HG02943 (cell line): ENCODE measurements around the gene CEBPZ.
"Not testable (repeated sequence)": the region's sequence is repeated elsewhere in the genome, so short reads cannot be mapped to it uniquely, and the experiment has no call there.

Experiments used
- ATAC-seq: cut with Tn5 transposase; IDR thresholded peaks from one replicate; pipeline ENCODE4 v1.9.1; 2021; ENCODE audit warnings: mild to moderate bottlenecking, low read depth, moderate library complexity; ENCODE audit not compliant: unreplicated experiment

CEBPZ gene

DNA sequence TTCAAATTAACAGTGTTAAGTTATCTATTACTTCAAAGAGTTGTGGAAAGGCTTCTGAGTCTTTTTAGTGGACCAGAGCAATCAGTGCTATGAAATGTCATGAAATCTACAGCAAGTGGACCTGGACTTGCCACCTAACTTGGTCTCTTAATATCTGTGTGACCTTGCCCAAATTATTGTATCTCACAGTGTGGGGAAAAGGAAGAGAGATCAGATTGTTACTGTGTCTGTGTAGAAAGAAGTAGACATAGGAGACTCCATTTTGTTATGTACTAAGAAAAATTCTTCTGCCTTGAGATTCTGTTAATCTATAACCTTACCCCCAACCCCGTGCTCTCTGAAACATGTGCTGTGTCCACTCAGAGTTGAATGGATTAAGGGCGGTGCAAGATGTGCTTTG, 6.3 kb downstream of the CEBPZ start:
- not testable (repeated sequence) for ATAC-seq

DNA sequence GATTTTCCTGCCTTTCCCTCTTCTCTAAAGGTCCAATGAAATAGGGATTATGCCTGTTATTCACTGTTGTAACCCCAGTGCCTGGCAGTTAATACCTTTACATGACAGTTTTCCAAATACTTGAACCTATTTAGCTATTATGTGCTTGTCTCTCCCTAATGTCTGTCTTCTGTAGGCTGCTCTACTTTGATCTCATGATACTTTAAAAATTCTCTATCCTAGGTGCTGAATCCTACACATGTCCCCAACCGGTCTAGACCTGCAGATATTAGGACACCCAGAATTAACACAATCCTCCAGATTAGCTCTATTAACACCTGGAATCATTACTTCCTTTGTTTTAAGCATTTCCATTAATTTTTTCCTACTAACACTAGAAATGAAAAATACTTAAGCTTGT, 7.3 kb downstream of the CEBPZ start:
- no peak for ATAC-seq

DNA sequence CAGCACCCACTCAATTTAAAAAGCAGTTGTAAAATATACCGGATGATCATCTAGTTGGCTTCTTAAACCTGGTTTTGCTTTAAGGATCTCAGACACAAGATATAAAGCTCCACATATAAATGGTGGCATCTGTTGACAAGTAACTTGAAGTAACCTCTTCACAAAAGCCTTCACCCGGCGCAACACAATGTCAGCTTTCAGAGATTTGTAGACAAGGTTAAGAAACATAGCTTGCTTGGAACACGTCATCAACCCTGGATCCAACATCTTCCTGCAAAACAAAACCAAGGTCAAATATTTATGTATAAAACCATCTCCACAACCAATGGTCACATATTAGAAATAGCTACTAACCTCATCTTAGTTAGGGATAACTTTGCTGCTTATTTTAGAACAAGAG, 8.3 kb downstream of the CEBPZ start:
- ATAC-seq = no peak

DNA sequence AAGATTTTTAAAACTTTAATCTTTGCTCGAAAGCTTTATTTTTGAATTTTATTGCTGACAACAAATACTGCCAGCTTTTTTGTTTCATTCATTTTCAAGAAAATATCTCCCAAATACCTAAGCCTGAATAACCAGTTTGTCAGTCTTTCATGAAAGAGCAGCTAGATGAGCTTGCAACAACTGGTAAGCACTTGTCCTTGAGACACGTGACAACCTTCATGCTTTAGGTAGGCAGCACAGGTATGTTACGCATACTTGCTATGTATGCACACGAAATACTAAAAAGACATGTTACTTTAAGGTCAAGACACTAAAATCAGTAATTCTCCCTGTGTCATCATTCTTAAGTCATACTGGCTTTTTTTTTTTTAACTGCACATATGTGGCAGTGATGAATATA, 12.3 kb downstream of the CEBPZ start:
- no peak for ATAC-seq

DNA sequence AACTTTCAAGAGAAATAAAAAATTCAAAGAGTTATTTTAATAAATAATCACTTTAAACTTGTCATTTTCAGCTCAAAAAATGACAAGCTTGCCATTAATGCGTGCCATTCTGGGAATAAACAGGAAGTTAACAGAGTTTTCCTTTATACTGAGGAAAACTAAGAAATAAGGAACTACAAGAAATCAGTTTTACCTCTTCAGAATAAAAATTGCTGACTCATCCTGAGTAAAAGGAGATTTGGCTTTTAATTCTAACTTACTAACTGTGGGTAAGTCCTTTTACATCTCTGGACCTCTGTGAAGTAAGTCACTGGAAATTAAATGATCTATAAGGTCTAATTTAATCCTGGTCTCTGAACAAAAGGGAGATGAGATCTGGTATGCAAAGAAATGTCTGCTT, 16.1 kb downstream of the CEBPZ start:
- ATAC-seq = no peak

DNA sequence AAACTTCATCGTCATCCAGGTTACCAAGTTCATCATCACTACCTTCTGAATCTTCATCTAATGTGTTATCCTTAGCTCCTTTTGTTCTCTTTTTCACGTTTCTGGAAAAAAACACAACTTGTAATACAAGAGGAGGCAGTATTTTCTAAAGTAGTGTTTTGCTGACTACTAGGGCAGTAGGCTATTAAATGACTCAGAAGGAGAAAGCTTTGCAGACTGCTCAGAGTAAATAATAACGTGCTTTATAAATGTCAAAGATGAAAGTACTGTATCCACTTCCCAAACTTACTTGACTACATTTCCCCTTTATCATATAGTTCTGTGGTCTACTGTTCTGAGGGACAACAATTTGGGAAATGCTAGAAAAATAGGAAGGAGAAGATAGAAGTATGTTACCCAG, 19.5 kb downstream of the CEBPZ start:
- ATAC-seq = no peak

DNA sequence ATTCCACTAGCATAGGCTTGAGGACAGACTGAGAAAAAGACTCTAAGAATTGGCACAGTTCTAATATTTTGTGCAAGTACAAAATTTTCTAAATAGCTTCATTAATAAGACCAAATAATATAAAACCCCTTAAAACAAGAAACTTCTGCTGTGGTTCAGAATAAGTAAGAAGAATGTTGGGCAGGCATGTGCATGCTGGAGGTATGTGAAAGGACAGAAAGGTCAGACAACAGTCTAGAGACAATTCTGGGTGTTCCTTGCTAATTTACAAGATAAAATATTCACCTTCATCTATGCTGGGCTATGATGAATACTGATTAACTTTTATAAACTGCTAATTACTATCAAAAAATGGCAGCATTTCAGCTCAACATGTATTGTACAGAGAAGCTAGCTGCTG, 20.2 kb downstream of the CEBPZ start:
- no peak for ATAC-seq

DNA sequence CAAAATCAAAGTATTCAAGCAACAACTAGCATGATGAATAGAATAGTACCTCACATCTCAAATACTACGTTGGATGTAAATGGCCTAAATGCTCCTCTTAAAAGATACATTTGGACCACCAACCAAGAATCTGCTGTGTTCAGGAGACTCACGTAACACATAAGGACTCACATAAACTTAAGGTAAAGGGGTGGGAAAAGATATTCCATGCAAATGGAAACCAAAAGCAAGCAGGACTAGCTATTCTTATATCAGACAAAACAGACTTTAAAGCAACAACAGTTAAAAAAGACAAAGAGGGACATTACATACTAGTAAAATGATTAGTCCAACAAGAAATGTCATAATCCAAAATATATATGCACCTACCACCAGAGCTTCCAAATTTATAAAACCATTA, 24.6 kb downstream of the CEBPZ start:
- ATAC-seq = not testable (repeated sequence)

DNA sequence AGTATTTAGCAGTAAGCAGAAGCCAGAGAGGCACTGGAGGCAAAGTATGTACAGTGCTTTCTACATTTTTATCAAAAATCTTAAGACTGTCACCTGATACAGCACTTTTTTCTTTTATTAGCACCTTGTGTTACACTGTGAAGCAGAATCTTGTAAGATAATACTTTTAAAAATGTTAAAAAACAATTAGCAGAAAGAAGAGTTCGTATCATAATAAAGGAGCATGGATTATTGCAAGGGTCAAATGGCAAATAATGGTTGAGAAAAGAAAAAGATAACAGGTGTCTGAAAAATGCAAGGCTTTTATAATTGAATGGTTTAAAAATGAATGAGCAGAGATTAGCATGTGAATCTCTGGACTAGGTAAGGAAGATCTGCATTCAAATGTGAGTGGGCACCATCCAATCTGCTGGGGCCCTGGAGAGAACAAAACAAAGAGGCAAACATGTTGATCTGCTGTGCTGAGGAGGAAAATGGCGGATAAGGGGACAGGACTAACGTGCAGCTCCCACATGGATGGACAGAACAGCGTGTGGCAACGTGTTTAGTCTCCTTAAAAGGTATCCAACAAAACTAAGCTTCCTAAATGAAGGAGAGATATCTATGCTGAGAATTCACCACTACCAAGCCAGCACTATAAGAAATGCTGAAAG, 25.6 kb downstream of the CEBPZ start:
- no peak for ATAC-seq

DNA sequence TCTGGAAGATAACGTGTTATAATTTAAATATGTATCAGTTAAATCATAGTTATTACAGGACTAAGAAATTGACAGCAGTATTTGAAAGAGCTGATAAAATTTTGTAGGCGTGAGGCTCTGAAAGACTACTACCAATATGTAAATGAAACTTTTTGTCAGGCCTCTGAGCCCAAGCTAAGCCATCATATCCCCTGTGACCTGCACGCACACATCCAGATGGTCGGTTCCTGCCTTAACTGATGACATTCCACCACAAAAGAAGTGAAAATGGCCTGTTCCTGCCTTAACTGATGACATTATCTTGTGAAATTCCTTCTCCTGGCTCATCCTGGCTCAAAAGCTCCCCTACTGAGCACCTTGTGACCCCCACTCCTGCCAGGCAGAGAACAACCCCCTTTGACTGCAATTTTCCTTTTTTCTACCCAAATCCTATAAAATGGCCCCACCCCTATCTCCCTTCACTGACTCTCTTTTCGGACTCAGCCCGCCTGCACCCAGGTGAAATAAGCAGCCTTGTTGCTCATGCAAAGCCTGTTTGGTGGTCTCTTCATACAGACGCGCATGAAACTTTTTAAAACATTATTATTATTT, 26.2 kb downstream of the CEBPZ start:
- not testable (repeated sequence) for ATAC-seq

DNA sequence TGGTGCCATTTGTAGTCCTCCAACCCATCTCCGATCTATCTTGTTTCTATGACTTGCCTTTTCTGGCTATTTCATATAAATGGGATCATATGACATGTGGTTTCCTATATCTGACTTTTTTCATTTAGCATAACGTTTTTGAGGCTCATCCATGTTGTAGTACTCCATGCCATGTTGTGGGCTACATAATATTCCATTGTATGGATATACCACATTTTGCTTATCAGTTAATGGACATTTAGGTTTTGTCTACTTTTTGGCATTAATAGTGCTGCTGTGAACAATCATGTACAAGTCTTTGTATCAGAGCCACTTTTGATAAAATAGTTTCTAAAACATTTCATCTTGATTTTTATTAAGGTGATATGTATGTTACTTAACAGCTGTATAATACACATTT, 27.7 kb downstream of the CEBPZ start:
- ATAC-seq = no peak

DNA sequence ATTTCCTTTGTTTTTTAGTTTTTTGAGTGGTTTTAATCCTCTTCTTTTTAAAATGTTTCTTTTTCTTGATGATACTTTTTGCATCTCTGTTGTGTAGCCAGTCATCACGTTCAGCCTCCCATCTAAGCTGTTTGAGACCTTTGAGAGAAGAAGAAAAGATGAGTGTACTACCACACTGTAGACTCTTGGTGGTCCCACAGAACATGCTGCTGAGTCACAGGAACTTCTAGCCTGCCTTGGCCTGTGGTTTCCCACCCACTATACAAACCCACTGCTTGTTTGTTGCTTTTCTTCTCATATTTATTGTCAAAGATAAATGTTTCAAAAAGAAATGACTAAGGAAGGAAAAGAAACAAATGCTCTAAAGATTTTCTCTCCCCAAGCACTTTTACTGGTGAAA, 29.6 kb downstream of the CEBPZ start:
- no peak for ATAC-seq

DNA sequence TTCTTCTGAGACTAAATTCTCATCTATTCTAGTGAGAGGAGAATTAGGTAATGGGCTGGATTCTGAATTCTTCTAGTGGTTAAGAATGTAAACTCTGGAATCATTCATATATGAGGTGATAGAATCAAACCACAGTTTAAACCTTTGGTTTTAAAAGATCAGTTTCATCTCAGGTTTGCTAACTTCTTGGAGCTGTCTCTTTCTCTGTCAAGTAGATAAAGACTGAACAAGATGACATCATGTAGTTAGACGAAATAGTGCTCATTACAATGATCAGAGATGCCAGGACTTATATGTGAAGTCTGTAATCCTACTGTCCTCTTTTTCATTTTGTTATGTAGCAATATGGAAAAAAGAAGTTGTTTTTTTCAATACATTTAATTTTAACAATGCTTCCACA, 30.2 kb downstream of the CEBPZ start:
- ATAC-seq = no peak

DNA sequence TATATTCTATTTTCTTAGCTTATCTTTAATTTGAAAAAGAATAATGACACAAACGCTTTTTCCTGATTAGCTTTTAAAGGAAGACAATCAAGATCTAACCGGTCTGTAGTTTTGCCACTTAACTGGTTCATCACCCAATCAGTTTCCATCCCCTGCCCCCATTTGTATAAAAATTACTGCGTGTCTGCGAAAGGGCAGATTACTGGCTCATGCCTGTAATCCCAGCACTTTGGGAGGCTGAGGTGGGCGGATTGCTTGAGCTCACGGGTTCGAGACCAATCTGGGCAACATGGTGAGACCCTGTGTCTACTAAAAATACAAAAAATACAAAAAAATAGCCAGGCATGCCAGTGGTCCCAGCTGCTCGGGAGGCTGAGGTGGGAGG, 32.7 kb downstream of the CEBPZ start:
- ATAC-seq = no peak

DNA sequence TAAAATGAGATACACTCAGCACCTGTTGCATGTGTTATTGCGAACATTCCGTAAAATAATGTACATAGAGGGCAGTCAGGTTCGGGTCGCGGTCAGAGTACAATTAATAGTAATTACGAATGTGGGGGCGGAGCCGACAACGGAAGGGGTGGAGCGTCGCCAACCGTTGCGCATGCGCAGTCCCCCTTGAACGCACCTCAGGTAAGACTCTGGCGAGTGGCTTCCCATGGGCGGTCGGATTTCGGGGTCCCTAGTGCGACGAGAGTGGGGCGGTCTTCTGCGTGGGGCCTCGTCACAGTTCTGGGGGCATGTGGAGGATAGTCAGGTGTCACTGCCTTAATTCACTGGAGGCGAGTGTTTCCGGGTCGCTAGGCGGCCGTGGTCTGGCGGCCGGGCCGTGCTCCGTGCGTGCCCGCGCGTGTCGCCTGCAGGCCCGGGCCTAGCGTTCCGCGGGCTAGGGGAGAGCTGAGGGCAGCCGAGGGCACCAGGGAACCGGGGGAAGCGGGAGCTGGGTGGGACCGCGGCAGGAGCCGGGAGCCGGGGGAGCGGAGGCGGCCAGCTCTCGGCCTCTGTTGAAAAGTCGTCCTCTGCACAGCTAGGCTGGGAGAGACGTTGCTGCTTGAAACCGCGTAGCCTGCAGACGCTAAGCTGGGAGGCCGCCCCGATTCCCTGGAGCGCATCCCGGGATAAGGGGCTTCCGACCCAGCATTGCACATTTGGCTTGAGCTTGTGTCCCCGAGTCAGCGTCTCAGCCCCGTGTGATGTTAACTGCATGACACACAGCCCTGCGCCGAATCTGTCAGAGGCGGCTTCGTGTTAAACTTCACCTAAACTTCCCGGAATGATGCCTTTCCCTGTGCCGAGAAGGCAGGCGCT, 34.8 kb downstream of the CEBPZ start, which contains the start of gene CEBPZOS:
TSS of gene CEBPZOS (plus strand) at position 177 of the 876 bp plus-strand sequence. CDS start 3,209 bp downstream, outside the sequence.
- peak; percentile 83 for ATAC-seq

DNA sequence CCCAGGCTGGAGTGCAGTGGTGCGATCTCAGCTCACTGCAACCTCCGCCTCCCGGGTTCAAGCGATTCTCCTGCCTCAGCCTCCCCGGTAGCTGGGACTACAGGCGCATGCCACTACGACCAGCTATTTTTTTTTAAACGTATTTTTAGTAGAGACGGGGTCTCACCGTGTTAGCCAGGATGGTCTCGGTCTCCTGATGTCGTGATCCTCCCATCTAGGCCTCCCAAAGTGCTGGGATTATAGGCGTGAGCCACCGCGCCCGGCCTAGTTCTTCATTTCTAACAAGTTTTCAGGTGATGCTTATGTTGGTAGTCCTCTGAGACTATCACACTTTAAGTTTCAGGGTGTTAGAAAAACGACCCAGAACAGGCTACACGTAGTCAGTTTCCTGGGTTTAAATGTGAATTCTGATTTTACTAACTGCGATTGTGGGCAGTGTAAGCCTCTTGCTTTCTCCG, 35.5 kb downstream of the CEBPZ start:
- ATAC-seq = not testable (repeated sequence)

DNA sequence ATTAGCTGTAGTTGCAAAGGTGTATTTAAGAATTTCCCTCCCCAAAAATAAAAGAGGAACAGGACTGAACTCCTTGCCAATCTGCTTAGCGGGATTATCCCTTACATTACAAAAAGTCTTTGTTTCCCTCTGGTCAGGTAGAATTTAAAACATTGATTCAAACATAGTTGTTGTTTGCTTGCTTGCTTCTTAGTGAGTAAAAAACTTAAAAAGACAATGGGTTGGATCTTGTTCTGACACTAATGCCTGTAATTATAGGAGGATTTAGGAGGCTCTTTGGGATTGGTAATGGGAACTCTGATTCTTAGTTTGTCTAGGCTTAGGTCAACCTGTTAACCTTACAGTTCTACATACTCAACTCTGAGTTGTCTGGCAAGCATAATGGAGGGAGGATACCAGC, 38.8 kb downstream of the CEBPZ start:
- ATAC-seq = no peak

DNA sequence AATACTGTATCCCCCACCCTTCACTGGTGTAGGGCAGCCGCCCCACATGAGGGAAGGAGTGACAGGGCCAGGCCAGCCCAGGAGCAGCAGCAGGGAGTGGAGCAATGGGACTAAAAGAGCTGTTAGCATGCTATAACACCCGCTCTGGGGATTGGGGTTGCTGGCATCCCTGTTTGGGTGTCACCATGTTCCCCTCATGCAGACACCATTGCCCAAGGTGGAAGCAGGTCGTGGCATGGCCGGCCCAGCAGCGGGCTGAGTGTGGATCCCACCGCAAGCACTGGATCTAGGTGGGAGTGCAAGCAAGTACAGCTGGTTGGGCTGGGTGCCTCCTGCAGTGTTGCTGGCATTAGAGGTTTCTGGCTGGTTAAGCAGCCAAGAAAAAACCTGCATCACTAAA, 39.6 kb downstream of the CEBPZ start:
- ATAC-seq = no peak

DNA sequence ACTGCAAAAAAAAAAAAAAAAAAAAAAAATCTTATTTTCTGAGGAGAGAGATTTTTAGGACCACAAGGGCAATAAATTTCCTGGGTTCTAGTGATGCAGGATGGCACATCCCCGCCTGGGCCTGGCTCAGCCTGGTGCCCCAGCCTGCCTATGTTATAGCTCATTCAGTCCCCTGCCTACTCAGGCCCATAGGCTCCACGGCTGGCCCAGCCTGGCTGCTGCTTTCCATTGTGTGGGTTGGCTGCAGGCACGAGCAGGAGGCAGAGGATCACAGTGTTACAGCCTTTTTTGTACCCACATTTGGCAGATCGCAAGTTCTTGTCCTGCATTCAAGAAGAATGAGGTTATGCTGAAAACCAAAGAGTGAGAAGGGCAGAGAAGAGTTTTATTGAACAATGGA, 40.1 kb downstream of the CEBPZ start:
- no peak for ATAC-seq

DNA sequence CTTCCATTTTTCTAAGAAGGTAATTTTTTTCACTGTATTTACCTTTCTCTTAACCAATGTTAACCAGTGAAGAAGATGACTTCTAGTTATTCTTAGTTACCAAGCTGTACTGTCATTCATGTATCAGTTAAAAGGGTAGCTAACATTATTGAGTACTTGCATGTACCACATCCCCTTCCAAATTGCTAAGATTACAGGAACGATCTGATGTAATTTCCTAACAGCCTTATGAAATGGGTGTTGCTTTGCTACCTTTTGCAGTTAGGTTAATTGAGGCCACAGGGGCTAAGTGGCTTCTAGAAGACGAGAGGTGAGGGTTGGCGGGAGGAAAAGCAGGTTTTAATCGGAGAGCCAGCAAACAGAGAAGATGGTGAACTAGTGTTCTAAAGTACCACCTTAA, 41.1 kb downstream of the CEBPZ start:
- no peak for ATAC-seq

DNA sequence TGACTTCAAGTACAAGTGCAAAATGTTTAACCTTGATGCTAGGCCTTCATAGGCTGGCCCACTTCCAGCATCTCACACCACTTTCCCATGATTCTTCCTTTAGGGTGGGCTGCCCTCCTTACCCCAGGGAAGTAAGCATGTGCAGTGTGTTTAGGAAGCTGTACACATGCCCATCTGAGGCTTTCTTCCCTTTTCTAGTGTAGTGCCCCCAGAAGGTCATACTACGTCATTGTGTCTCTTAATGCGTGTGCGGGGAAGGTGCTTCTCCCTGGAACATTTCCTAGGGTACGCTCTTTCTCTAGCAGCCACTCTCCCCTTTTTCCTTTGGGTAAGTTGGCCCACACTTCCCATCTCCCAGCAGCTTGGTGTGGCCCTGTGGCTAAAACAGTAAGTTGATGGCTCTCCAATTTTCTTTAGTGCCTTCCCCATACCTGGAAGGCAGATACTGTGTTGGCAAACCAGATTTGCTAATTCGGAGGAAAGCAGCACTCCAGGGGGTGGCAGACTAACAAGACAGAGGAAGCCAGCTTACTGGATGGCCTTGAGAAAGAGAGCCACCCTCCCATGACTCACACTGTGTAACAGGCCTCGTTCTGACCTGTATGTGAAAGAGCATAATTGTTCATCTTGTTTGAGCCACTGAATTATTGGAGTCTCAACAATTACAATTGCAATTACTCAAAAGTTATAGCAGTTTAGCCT, 41.8 kb downstream of the CEBPZ start:
- ATAC-seq = no peak
